H1 (cell line): ENCODE data around the gene INTS6. TPM values are rescaled to one million over a fixed set of nuclear protein-coding genes. Genes with fewer than 3 reads are reported as not detected.

ENCODE experiments used
- TCF12 ChIP-seq: IDR thresholded peaks from 2 replicates; pipeline ENCODE4 v1.6.1; 2011; ENCODE audit warnings: low read depth, mild to moderate bottlenecking, low read length
- polyA plus RNA-seq, 7 experiments: library from polyadenylated mRNA; depleted of rRNA in 3 of 7; stranded (reverse) in 5 of 7; unstranded in 2 of 7; fragments of >200 nt in 5 of 7; fragments of 200-250 nt in 2 of 7; gene quantifications; 1 replicate in 5 of 7; 2 replicates in 1 of 7; 4 replicates in 1 of 7; pipeline versions ENCODE4 v1.2.1 to v1.2.3, GENCODE V29; 2011 to 2013; ENCODE audit warnings: missing spikeins in 2 of 7, mixed read lengths in 2 of 7
- total RNA-seq: library from RNA; stranded (reverse); fragmentation: NEBNext Ultra II Directional; extraction: Animal tissue kit (Norgen Biotek cat#: 25700); gene quantifications from 2 replicates; pipeline ENCODE4 v1.2.1, GENCODE V29; 2021

INTS6 gene
- total and polyA plus RNA-seq, 2 of the 8 experiments (the other 6 are each of a cell fraction or from before 2014, with no cell fraction given) = 12.6 to 42.8 TPM

DNA sequence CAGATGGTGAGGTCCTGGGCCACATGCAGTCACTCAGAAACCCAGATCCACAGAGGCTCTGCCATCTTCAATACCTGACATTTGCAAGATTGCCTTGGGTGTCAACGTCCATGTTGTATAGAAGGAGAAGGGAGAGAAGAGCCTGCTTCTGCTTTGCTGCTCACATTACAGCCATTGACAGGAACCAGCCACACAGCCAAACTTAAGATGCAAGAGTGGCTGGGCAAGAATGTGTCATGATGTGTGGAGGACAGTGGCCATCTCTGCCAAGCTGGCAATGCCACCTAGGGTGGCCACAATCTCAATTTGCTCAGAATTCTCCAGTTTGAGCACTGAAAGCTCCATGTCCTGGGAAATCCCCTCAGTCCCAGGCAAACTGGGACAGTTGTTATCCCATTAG, 139.2 kb downstream of the INTS6 start (continued):
- TF ChIP-seq TCF12 = no peak
- TF ChIP-seq, all 59 proteins: peak for 0
